HG03575 (cell line): Measurements from ENCODE around the gene GDI1.

Experiments
- ATAC-seq: cut with Tn5 transposase; IDR thresholded peaks from one replicate; pipeline ENCODE4 v1.9.1; 2021; ENCODE audit not compliant: unreplicated experiment, insufficient number of reproducible peaks, low FRiP score; ENCODE audit errors: extremely low read depth

GDI1 gene

DNA sequence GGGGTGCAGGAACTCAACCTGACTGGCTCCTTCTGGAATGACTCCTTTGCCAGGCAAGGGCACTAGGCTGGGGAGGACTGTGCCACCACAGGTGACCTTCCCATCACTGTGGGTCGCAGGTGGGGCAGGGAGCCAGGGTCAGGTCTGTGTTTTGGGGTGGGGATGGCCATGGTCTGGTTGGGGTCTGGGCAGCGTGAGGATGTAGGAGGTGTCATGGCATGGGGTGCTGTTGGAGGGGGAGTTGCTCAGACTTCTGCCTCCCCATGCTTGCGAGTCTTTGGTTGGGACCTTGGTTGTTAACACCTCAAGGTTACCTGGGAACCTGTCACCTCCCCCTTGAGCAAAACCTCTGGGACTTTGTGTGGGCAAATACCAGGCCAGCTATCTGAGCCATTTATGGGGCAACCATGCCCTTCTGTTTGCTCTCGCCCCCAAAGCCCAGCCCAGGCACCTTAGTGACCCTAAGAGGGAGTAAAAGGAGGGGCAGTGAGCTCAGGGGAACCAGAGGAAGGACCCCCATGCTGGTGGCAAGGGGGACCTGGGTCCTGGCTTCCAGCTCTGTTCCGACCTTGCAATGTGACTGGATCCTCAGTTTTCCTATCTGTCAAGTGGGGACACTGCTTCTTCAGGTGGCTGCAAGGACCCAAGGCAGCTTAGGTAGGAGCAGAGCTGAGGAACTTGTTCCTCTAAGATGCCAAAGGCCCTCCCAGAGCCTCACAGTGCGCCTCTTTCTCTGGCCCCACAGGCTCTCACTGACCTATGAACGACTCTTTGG lies 2.4 kb upstream of the GDI1 start:
- no peak for ATAC-seq

DNA sequence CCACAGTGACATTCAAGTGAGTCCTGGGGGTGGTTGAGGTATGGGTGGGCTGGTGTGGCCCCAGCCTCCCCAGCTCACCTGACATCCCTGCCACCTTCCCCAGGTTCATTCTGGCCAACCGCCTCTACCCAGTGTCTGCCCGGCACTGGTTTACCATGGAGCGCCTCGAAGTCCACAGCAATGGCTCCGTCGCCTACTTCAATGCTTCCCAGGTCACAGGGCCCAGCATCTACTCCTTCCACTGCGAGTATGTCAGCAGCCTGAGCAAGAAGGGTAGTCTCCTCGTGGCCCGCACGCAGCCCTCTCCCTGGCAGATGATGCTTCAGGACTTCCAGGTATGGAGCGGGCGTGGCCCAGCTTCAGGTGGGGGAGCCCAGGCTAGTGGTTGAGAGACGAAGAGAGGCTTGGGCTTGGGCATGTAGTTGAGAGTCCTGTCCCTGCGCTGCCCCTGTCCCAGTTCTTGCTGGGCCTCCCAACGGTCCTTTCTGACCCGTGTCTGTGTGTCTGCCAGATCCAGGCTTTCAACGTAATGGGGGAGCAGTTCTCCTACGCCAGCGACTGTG lies 1.7 kb upstream of the GDI1 start:
- no peak for ATAC-seq

DNA sequence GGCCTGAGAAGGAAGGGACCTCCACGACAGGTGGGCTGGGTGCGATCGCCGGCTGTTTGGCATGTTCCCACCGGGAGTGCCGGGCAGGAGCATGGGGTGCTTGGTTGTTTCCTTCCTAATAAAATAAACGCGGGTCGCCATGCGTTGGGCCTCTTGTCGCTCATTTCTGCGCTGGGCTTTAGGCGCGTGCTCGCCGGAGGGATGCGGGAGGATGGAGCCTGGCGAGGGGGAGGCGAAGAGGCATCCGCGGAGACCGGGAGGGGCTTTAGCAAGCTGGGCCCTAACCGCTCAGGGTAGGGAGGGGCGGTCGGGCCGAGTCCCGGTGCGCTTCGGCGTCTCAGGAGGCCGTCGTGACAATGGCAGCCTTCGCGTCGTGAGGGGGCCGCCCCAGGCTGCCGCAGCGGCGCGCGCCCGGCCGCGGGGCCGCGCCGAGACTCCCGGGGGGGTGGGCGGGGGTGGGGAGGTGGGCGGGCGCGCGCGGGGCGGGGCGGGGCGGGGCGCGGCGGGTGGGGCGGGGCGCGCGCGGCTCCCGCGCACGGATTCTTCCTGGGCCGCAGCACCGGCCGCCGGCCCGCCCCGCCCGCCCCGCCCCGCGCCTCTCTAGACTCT lies 476 bp upstream of the GDI1 start:
- no peak for ATAC-seq

DNA sequence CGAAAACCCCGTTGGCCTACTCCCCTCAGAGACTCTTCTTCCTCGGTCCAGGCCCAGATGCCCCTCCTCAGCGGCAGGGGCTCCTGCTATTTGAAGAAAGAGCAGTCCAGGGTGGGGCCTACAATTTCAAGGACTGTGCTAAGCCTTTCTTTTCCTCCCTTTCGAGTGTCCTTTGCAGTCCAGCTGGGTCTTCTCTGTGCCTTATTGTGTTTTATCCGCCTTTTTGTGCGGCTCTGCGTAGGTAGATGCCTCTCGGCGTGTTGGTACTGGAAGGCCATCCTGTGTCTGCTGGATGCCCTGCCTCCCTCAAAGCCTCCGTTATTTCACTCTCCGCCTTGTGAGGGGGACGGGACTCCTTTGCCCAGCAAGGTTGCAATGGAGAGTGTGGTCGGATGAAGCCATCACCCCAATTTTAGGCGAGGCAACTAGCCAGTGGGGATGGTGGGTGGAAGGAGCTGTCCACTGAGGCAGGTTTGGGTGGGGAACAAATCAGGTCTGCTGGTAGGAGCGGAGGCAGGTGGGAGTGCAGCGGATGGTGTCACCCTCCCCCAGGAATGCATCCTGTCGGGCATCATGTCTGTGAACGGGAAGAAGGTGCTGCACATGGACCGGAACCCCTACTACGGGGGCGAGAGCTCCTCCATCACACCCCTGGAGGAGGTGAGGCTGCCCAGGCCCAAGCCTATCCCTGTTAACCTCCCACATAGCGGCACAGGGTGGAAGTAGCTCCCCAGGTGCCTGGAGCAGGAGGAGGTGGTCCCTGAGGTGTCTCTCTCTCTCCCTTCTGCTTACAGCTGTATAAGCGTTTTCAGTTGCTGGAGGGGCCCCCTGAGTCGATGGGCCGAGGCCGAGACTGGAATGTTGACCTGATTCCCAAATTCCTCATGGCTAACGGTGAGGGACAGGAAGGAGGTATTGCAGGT lies 1.3 kb downstream of the GDI1 start:
- no peak for ATAC-seq

DNA sequence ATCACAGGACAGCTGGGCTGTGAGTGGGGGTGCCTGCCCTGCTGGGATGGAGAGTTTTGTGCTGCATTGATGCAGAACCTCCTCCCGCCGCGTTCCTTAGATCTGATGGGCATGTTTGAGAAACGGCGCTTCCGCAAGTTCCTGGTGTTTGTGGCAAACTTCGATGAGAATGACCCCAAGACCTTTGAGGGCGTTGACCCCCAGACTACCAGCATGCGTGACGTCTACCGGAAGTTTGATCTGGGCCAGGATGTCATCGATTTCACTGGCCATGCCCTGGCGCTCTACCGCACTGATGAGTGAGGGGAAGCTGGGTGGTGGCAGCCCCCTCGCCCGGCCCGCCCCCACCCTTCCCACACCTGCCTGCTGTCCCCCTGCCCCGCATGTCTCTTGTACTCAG lies 2.9 kb downstream of the GDI1 start:
- ATAC-seq: no peak

DNA sequence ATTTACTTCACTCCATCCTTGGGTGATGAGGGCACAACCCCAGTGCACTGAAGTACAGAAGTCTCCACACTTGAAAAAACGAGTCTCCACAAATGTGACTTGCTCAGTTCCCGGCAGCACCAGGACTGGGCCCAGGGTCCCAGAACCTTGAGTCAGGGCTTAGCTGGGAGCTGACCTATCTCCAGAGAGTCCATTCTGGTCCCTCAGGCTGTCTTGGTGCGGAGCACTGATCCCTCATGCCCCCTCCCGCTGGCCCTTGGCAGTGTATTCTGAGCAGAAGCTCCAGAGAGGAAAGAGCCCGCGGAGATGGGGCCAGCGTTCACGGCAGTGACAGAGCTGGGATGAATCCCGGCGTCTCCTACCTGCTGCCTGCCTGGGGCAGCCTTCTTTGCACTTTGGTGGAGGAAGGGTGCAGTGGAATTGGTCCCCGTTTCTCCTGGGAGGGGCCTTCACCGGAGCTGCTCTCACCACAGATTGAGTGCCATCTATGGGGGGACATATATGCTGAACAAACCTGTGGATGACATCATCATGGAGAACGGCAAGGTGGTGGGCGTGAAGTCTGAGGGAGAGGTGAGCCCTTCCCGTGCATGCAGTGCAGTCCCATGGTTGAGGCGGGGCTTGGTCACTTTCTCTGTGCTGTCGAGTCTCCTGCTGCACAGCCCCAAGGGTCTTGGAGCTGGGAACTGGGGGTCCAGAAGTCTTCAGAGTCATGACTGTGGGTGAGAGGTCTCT lies 3.8 kb downstream of the GDI1 start:
- ATAC-seq: no peak

DNA sequence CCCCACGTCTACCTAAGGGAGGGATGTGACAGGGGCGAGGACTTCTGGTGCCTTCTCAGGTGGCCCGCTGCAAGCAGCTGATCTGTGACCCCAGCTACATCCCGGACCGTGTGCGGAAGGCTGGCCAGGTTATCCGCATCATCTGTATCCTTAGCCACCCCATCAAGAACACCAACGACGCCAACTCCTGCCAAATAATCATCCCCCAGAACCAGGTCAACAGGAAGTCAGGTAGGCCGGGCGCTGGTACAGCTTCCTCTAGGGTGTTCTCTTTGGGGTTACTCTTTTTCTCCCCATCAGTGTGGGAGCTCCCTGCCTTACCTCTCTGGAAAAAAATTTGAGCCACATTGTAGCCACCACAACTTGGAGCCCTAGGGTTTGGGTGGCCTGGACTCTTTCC lies 4.6 kb downstream of the GDI1 start:
- ATAC-seq: no peak

DNA sequence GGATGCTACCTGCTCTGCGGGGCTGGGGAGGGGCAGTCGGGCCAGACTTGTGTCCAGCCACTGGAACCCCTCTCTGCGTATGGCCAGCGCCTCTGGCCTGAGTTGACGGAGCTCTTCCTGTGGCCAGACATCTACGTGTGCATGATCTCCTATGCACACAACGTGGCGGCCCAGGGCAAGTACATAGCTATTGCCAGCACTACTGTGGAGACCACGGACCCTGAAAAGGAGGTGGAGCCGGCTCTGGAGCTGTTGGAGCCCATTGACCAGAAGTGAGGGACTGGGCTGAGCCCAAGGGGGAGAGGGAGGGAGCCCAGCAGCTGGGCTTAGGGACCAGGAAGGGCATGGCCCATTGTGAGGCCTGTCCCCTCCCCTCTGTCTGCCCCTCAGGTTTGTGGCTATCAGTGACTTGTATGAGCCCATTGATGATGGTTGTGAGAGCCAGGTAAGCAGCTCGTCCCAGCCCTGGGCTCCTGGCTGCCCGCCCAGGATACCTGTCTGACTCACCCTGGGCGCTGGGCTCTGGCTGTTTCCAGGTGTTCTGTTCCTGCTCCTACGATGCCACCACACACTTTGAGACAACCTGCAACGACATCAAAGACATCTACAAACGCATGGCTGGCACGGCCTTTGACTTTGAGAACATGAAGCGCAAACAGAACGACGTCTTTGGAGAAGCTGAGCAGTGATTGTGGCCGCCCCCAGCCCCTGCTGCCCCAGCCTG lies 5.2 kb downstream of the GDI1 start:
- no peak for ATAC-seq

DNA sequence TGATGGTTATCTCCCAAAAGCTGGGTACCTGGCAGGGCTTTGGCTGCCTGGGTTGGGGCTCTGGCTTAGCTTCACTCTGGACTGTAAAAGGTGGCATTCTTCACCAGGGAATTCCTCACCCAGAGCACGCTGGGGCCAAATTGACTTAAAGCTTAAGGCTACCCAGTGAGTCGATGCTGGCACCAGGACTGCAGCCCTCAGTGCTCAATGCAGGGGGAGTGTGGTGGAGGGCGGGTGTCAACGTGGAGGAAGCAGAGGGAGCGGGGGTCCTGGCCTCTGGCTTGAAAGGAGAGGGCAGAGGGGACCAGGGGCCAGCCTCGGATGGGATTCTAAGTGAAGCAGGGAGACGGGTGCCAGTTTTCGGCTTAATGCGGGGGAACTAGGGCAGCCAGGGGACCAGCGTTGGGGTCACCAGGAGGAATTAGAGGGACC lies 6.5 kb downstream of the GDI1 start:
- no peak for ATAC-seq

DNA sequence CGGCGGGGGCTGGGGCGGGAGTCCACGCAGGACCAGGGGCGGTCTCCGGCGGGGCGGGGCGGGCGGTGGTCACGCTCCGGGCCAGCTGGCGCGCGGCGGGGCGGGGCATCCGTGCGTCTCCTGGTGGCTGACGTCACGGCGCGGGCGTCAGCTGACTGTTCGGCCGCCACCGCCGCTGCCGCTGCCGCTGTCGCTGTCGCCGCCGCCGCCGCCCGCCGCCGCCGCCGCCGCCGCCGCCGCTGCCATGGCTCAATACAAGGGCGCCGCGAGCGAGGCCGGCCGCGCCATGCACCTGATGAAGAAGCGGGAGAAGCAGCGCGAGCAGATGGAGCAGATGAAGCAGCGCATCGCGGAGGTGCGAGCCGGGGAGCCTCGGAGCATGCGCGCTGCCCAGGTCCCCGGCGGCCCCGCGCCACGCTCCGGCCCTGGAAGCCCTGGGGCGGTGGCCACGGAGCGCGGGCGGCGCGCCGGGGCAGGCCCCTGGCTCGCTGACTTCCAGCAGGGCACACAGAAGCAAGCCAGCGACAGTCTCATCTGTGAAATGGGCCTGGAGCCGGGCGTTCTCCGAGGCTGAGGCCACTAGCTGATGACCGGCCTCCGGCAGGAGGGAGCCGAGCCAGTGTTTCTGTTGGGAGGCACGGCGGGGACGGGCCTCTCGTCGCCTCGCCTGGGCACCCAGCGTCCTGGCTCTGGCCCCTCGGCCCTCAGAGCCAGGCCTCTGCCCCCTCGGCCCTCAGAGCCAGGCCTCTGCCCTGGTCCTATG lies 7.2 kb downstream of the GDI1 start, which contains the start of gene FAM50A:
TSS of gene FAM50A (plus strand) at position 150 of the 763 bp plus-strand sequence. CDS start at position 245, 95 bp downstream.
- ATAC-seq: no peak

DNA sequence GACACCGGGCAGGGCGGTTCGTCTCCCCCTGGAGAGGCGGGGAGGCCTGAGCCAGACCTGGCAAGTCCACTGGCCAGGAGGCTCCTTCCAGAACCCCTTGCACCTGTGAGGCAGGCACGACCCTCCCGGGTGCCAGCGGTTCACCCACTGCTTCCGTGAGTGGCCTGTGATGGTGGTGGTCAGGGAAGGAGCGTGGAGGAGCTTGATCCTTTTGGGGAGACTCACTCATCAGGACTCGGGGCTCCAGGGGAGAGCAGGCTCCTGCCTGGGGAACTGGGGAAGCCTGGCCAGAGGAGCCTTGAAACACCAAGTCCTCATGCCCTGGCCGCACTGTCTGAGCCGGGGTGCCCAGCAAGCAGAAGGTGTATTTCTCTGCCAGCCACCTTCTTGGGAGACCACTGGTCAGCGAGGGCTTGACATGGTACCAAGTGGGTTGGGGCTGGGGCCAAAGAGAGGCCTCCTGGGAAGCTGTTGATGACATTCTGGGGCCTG lies 7.8 kb downstream of the GDI1 start:
- ATAC-seq: no peak

DNA sequence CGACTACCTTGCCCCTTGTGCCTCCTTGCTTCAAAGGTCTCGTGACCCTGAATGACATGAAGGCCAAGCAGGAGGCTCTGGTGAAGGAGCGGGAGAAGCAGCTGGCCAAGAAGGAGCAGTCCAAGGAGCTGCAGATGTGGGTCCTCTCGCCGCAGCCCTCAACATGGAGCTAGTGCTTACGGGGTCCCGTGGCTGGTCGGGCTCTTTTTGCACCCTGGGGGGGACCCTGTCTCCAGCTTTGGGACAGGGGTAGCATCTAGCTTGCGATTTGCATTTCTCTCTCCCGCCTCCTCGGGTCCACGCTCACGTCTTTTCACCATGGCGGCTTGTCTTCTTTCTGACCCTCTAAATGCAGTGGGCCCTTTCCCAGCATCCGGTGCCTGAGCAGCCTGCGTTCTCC lies 8.8 kb downstream of the GDI1 start:
- no peak for ATAC-seq

DNA sequence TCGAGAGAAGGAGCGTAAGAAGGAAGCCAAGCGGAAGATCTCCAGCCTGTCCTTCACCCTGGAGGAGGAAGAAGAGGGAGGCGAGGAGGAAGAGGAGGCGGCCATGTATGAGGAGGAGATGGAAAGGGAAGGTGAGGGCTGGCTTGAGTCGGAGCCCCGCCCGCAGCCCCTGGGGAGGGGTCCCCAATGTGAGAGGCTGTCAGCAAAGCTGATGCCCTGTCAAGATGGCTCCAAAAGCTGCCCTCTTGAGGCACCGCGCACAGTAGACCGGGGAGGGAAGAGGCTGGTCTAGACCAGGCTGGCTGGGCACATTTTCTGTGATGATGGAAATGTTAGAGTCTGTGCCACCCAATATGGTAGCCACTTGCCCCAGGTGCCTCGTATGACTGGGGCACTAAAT lies 9.5 kb downstream of the GDI1 start:
- no peak for ATAC-seq

DNA sequence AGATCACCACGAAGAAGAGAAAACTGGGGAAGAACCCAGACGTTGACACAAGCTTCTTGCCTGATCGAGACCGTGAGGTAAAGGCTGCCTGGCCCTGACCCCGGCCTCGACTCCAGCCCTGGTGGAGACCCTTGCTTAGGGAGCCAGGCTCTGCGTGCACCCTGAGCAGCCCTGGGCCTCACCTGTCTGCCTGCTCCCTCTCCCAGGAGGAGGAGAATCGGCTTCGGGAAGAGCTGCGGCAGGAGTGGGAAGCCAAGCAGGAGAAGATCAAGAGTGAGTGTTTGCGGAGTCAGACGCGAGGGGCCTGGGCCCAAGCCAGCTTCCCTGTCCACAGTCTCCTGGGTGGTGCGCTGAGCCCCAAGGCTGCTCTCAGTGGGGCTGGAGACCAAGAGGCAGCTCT lies 11.5 kb downstream of the GDI1 start:
- ATAC-seq: no peak

DNA sequence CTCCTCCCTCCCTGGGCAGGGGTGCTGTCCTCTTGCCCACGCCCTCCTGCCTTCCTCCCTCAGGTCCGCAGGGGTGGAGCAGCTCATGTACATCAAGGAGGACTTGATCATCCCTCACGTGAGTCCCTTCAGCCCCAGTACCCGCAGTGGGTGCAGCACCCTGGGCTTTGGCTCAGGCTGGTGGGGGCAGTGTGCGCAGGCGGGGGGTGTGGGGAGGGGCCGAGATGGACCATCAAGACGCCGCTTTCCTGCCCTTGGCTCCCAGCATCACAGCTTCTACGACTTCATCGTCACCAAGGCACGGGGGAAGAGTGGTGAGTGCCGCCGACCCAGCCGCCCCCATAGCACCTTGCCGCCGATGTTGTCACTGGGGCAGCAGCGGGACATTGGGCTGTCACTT lies 12.7 kb downstream of the GDI1 start:
- no peak for ATAC-seq

DNA sequence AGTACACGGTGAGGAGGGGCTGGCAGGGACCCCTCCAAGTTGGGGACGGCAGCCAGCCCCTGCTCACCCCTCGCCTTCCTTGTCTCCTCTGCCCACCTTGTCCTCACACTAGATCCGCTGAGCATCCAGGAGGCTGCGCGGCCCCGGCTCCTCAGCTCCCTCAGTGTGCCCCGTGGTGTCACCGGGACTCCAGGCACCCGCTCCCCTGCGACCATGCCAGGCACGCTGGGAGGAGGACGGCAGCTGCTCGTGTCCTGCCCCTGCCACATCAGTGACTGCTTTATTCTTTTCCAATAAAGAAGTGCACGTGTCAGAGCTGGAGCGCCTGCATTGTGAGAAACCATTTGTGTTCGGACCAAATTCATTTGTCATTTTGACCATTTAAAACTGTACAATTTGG lies 13.4 kb downstream of the GDI1 start:
- no peak for ATAC-seq

DNA sequence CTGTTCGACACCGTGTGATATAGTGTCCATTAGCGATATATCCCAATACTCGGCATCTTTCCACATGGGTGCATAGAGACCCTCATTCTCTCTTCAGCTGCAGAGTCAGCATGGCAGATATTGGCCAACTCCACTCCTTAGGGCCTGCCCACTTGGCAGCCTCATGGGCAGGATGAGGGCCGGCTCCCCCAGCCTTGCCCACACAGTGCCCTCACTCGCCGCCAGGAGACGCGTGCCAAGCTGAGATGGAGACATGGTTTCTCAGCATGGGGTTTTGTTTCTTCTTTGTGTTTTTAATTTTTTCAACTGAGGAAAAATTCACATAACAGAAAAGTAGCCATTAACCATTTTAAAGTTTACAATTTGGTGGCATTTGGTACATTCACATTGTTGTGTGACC lies 15.9 kb downstream of the GDI1 start:
- no peak for ATAC-seq
